PFSK-1 (cell line): ENCODE measurements around the gene CUL9.

ENCODE experiments used
- FOXP2 ChIP-seq: optimal IDR thresholded peaks from 2 replicates; pipeline ENCODE3; 2011; ENCODE audit warnings: borderline replicate concordance, control low read depth, inconsistent platforms; ENCODE audit not compliant: insufficient read depth; ENCODE audit errors: extremely low read length, extremely low read depth
- POLR2AphosphoS5 ChIP-seq: IDR thresholded peaks from 2 replicates; pipeline ENCODE4 v1.6.1; 2012; ENCODE audit warnings: low read depth, mild to moderate bottlenecking, control low read depth, low read length, moderate library complexity
- SIN3A ChIP-seq: IDR thresholded peaks from 2 replicates; pipeline ENCODE4 v1.6.1; 2012; ENCODE audit warnings: mild to moderate bottlenecking, low read length, moderate library complexity, borderline replicate concordance; ENCODE audit not compliant: insufficient read depth
- TAF1 ChIP-seq: IDR thresholded peaks from 2 replicates; pipeline ENCODE4 v1.6.1; 2012; ENCODE audit warnings: low read length, control low read depth, borderline replicate concordance; ENCODE audit not compliant: insufficient read depth
- TF ChIP-seq, protein P1 (sequence below), 2 experiments: IDR thresholded peaks; 2 replicates each; pipeline versions ENCODE4 v1.6.1 to v1.8.0; 2011 to 2012; ENCODE audit warnings: low read depth in 2 of 2, low read length in 2 of 2, control low read depth in 1 of 2, inconsistent platforms in 1 of 2, mild to moderate bottlenecking in 1 of 2, moderate library complexity in 1 of 2; ENCODE audit not compliant: insufficient read depth in 1 of 2

The CUL9 gene

DNA sequence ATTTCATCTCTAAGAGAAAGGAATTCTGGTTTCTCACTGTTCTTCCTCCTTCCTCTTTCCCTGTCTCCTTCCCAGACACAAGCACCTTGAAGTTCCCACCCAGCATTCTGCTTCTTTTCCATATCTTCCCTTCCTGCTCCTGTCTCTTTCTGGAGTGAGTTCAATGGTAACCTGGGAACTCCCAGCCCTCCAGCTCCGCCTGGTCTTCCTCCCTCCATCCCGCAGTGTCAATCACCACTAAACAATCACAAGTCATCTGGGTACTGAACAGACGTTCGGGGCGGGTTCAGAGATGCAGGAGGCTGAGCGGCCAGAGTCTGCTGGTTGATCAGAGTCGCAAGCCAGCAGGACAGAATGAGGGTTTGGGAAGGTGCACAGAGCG is 69.0 kb downstream of the CUL9 start:
- no peak for TF ChIP-seq FOXP2
- TF ChIP-seq POLR2AphosphoS5 = no peak
- no peak for TF ChIP-seq SIN3A
- TF ChIP-seq, protein P1, sequence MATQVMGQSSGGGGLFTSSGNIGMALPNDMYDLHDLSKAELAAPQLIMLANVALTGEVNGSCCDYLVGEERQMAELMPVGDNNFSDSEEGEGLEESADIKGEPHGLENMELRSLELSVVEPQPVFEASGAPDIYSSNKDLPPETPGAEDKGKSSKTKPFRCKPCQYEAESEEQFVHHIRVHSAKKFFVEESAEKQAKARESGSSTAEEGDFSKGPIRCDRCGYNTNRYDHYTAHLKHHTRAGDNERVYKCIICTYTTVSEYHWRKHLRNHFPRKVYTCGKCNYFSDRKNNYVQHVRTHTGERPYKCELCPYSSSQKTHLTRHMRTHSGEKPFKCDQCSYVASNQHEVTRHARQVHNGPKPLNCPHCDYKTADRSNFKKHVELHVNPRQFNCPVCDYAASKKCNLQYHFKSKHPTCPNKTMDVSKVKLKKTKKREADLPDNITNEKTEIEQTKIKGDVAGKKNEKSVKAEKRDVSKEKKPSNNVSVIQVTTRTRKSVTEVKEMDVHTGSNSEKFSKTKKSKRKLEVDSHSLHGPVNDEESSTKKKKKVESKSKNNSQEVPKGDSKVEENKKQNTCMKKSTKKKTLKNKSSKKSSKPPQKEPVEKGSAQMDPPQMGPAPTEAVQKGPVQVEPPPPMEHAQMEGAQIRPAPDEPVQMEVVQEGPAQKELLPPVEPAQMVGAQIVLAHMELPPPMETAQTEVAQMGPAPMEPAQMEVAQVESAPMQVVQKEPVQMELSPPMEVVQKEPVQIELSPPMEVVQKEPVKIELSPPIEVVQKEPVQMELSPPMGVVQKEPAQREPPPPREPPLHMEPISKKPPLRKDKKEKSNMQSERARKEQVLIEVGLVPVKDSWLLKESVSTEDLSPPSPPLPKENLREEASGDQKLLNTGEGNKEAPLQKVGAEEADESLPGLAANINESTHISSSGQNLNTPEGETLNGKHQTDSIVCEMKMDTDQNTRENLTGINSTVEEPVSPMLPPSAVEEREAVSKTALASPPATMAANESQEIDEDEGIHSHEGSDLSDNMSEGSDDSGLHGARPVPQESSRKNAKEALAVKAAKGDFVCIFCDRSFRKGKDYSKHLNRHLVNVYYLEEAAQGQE (IDR thresholded peaks at IDR 0.05; ENCODE audit: insufficient read depth in 1 of 2, low read depth in 2 of 2, low read length in 2 of 2) = no peak
- TF ChIP-seq TAF1 = no peak

DNA sequence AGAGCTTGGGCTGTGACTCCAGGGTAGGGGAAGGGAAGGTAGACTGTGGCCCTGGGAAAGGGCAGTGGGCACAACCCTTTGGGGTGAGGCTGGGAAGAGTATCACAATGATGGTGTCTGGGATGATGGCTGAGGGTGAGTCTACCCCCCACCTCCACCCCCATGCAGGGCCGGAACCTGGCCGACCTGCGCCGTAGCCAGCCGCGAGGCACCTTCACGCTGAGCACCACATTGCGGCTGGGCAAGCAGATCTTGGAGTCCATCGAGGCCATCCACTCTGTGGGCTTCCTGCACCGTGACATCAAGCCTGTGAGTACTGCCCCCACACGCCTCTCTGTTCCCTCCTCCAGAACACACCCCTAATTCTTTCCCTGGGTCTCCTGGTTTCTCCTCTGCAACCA is 71.4 kb downstream of the CUL9 start:
- TF ChIP-seq, protein P1 (IDR thresholded peaks at IDR 0.05; ENCODE audit: insufficient read depth in 1 of 2, low read depth in 2 of 2, low read length in 2 of 2) = no peak
- no peak for TF ChIP-seq SIN3A
- no peak for TF ChIP-seq FOXP2
- no peak for TF ChIP-seq TAF1
- TF ChIP-seq POLR2AphosphoS5 = no peak

DNA sequence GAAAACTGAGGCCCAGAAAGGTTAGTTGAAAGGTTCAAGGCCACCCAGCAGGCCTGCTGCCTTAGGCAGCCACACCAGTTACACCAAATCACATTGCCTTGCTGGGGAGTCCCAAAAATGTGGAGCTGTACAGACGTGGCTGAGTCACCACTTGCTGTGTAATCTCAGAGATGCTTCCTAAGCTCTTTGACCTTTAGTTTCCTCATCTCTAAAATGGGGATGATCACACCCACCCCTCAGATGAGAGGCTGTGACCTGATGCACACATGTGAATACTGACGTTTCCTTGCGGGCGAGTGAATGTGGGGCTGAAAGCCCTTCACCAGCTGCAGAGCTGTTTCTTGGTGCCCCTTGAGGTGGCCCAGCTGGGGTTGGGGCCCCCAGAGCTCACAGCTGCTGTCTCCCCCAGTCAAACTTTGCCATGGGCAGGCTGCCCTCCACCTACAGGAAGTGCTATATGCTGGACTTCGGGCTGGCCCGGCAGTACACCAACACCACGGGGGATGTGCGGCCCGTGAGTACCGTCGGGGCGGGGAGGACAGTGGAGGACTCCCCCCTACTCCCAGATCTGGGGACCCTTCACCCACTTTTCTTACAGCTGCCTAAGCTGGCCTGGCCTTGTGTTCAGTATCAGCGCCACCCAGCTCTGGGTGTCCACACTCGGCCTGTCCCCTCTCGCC is 72.3 kb downstream of the CUL9 start:
- TF ChIP-seq TAF1 (no peak), FOXP2 (no peak), POLR2AphosphoS5 (no peak), SIN3A (no peak)
- TF ChIP-seq, protein P1 (IDR thresholded peaks at IDR 0.05; ENCODE audit: insufficient read depth in 1 of 2, low read depth in 2 of 2, low read length in 2 of 2) = no peak

DNA sequence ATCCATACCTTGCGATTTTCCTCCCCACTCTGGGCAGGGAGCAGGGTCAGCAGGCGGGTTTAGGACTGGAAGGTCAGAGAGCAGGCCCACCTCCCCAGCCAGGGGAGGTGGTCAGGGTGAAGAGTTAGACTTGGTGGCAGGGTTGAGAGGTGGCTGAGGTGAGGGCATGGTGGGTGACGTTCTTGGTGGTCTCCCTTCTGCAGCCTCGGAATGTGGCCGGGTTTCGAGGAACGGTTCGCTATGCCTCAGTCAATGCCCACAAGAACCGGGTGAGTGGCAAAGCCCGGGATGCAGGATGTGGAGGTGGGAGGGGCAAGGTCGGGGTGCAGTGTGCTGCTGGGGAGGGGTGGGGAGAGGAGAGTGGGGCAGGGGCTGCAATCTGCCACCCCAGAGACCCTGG is 72.8 kb downstream of the CUL9 start:
- TF ChIP-seq, protein P1 (IDR thresholded peaks at IDR 0.05; ENCODE audit: insufficient read depth in 1 of 2, low read depth in 2 of 2, low read length in 2 of 2) = no peak
- no peak for TF ChIP-seq SIN3A

DNA sequence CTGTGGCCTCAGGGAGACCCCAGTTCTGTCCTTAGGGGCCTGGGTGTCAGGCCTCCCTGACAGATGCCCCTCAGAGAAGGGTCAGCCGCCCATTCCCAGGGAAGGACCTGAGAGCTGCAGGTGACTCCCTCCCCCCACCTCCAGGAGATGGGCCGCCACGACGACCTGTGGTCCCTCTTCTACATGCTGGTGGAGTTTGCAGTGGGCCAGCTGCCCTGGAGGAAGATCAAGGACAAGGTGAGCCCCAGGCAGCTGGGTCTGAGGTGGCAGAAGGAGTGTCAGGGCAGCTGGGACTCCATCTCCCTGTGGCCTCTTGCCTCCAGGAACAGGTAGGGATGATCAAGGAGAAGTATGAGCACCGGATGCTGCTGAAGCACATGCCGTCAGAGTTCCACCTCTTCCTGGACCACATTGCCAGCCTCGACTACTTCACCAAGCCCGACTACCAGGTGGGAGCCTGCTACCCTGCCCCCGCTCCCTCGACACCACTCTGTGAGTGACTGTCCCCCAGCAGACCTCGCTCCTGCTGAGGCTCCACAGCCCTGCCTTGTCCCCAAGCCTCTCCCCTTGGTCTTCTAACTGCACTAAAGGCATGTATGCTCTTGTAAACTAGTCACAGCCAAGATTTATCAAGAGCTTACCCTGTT is 73.5 kb downstream of the CUL9 start:
- no peak for TF ChIP-seq POLR2AphosphoS5
- no peak for TF ChIP-seq SIN3A
- TF ChIP-seq, protein P1 (IDR thresholded peaks at IDR 0.05; ENCODE audit: insufficient read depth in 1 of 2, low read depth in 2 of 2, low read length in 2 of 2) = no peak
- no peak for TF ChIP-seq TAF1
- no peak for TF ChIP-seq FOXP2
